ENCODE measurements around the gene PYGB.

Gene PYGB

DNA sequence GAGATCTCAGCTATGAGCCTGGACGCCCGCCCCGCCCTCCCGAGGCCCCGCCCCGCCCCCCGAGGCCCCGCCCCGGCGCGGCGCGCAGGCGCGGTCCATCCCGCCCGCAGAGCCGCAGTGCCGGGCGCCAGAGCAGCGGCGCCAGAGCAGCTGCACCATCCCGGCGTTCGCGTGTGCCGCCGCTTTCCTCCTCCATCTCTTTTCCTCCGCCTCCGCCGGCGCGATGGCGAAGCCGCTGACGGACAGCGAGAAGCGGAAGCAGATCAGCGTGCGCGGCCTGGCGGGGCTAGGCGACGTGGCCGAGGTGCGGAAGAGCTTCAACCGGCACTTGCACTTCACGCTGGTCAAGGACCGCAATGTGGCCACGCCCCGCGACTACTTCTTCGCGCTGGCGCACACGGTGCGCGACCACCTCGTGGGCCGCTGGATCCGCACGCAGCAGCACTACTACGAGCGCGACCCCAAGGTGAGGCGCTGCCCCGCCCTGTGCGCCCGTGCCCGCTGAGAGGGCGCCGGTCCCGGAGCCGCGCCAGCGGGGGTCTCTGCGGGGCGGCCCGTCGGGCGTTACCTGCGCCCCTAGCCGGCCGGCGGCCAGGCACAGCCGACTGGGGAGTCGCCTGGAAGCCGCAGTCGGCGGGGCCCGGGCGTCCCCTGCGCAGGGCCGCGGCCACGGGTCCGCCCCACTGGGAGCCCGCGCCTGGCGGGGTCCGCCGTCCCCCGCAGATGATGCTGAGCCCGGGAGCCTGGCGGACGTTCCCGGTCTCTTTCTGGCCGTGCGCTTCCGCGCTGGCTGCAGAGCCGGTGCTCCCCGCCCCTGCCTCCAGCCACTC lies at the start of gene PYGB:
Gene PYGB (plus strand): TSS at position 130 of the 830 bp plus-strand sequence. CDS start 94 bp downstream, at position 224.
- peak; percentile 46 to 68 (median 54) for DNase-seq (ENCODE audit: low read depth in 3 of 3)

DNA sequence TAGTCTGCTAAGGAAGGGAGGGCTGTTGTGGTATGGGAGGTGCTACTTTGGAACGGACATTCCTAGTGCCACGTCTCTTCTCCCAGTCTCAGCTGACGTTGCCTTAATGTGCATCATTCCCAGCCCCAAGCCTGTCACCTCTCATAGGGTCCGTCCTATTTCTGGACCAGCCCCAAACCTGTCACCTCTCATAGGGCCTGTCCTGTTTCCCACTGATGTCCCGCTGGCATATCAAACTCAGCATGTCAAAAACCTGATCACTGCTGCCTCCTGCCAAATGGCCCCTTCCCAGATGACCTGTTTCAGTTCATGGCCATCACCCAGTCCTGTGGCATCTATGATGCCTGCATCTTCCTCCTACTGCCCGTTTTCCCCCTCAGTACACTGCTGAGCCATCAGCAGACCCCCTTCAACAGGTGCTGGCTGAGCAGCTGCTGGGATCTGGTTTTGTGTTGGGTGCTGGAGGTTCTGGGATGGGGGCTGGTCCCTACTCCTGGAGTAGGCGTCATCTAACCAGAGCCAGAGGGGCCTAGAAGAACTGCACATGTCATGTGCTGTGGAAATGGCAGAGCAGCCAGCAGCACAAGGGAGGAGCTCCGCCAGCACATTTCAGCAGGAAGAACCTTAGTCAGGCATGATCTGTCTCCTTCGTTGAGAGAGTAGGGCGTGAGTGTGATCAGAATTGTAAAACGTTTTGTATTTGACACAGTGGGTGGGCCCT lies 49.1 kb upstream of the PYGB start:
- no peak for DNase-seq (ENCODE audit: low read depth in 3 of 3)

DNA sequence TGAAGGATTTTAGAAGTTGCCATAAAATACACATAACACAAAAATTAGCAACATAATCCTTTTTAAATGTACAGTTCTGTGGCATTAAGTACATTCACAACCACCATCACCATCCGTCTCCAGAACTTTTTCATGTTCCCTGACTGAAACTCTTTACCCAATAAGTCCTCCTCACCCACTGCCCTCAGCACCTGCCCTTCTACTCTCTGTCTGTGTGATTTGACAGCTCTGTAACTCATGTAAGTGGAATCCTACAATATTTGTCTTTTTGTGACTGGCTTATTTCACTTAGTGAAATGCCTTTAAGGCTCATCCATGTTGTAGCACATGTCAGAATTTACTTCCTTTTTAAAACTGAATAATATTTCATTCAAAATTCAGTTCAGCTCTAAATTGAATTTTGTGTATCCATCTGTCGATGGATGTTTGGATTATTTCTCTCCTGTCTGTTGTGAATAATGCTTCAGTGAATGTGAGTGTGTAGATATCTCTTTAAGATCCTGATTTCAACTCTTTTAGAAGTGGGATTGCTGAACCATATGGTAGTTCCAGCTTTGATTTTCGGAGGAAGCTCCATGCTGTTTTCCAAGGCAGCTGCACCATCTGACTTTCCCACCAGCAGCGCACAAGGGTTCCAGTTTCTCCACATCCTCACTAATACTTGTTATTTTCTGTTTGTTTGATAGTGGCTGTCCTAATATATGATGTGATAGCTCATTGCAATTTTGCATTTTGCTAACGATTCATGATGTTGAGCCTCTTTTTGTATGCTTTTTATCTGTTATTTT lies 48.2 kb upstream of the PYGB start:
- DNase-seq (ENCODE audit: low read depth in 3 of 3) = no peak

DNA sequence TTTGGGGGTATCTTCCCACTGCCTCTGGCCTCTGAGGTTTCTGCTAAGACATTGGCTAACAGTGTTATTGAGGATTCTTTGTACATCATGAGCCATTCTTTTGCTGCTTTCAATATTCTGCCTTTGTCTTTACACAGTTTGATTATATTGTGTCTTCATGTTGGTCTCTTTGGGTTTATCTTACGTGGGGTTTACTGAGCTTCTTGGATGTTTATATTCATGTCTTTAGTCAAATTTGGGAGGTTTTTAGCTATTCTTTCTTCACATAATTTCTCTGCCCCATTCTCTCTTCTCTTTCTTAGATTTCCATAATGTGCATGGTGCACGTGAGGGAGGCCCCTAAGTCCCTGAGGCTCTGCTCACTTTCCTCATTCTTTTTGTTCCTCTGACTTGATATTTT lies 44.8 kb upstream of the PYGB start:
- no peak for DNase-seq (ENCODE audit: low read depth in 3 of 3)

DNA sequence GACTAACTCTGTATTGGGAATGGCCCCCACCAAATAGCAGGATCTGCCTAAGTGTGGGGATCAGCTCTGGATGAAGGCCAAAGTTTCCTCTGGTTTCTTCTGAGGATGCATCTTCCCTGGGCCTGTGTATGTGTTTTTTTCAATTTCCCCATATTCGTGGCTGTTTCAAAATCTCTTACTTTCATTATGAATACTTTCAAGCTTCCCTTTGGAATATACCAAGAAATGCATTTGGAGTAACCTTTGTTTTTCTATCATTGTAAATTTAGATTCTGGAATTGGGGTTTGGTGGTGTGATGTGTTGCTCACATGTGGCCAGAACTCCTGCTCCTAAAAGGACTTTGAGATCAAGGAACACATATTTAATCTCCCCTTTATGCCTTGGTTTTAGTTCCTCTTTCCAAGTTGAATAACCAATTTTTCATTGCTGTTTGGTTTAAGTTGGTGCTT lies 44.0 kb upstream of the PYGB start:
- no peak for DNase-seq (ENCODE audit: low read depth in 3 of 3)

DNA sequence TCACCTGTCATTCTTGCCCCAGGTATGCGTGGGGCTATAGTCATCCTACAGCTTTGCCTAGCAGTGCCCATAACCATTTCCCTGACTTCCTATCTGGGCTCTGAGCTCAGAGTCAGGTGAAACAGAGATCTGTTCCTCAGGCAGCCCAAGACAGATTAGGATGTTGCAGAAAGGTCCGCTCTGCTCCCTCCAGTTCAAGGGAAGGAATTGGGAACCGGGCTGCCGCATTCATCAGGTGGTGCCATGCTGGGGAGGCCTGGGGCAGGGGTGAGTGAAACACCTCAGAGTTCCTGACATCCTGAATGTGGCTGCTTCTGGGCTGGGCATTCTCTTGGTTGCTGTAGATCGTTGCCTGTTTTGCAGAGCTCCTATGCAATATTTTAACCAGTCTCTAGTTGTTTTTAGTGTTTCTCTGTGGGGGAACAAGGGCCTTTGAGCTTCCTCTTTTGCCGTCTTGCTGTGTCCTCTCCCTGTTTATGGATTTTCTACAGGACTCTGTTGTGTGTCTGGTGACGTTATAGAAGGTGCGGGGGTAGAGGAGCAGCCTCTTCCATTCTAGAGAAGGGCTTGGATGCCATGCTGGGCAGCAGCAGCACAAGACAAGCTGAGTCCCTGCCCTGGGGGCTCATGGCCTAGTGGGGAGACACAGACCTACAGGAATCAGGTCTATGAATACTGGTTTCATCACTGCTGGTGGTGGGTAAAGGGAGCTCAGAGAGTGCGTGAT lies 43.2 kb upstream of the PYGB start:
- no peak for DNase-seq (ENCODE audit: low read depth in 3 of 3)

DNA sequence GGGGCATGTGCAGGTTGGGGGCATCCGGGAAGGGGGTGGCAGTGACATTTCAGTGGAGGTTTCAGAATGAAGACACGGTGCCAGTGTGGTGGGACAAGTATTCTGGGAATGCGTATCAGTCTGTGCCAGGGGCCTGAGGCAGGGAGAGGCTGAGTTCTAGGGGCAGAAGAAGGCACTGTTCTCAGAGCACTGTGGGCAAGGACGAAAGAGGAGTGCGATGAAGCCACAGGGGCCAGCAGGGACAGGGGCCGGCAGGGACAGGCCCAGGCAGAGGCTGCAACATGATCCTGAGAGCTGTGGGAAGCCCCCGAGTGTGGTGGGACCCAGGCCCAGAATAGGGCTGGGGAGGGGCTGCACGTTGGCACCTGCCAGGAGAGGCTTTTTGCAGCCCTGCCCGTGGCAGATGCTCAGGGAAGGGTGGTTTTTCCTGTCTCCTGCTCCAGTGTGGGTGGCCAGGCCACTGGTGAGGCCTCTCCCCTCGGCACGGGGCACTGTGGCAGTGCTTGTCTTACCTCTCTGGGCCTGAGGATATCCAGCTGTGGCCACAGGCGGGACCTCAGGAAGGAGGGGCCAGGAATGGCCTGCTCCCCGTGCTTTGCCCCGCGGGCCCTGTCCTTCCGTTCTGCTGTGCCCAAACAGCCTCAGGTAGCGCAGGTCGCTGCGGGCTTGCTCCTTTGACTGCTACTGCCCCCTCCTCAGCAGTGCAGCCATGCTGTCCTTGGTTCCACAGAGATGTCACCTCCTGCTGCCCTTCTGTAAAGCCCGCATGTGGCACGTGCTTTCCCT lies 42.4 kb upstream of the PYGB start:
- no peak for DNase-seq (ENCODE audit: low read depth in 3 of 3)

DNA sequence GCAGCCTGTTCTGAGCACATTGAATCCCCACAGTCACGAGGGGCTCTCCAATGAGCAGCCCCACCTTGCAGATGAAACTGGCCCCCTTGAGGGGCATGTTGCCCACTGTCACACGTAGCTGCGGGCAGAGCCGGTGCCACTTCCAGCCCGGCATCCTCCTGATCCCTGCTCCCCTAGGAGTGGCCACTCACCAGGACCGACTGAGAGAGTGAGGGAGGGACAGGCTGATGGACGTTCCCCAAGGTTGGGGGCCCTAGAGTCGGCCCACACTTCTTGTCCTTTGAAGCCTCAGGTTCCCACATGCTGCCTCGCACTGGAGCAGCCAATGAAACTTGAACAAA lies 41.9 kb upstream of the PYGB start:
- no peak for DNase-seq (ENCODE audit: low read depth in 3 of 3)

DNA sequence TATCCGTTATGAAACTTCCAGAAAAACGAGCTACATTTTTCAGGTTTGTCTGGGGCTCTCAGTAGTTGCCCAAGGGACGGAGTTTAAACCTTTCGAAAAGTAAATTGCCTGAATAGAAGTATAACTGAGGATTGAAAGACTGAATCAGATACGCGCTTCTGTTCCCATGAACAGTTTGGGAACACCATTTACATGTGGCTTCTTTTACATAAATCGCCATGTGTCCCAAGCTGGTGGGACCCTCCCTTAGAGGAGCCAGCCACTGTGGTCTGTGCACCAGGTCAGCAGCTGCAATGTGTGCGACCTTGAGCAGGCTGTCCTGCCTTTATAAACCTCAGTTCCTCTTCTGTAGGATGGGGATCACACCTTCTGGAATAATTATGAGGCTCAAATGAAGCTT lies 41.3 kb upstream of the PYGB start:
- DNase-seq (ENCODE audit: low read depth in 3 of 3) = no peak

DNA sequence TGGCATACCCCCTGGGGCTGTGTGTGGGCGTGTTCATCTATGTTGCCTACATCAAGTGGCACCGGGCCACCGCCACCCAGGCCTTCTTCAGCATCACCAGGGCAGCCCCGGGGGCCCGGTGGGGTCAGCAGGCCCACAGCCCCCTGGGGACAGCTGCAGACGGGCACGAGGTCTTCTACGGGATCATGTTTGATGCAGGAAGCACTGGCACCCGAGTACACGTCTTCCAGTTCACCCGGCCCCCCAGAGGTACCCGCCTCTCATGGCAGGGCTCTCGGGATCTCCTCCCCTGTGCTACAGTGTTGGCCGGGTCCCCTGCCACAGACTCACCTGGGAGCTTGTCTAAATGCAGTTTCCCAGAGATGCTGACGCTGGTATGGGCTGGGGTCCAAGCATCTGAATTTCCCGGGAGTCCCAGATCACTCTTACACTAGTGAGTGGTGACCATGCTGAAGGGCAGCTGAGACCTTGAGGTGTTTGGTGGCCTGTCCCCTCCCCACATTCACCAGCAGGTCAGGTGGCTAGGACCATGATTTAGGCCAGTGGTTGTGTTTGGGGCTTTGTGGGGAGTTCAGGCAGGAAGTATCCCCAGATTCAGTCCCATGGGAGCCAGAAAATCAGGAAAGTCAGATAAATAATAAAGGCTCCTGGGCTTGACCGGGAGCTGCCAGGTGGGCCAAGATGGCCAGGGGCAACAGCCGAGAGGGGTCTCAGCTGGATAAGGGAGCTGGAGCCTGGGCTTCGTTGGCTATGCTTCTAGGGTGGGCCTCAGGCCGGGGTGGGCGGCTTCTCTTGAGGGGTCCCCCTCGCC lies 40.5 kb upstream of the PYGB start:
- no peak for DNase-seq (ENCODE audit: low read depth in 3 of 3)

DNA sequence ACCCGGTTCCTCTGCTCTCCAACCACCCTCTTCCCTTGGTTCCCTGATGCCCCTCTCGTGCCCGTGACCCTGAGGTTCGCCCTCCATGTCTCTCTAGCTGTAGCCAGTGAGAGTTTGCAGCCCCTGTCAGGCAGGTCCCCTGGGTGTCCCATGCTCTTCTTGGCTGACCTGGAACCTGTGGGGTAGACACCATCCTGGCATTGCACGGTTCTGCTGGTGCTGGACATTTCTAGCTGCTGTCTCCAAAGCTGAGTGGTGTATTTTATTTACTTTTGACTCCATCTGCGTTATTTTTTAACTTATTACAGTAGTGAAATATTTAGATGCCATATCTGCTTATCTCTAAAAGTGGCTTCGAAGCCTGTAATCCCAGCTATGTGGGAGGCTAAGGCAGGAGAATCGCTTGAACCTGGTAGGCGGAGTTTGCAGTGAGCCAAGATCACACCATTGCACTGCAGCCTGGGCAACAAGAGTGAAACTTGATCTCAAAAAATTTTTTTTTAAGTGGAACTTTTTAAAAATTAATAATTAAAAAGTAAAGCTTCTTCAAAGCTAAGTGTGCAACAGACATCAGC lies 39.8 kb upstream of the PYGB start:
- DNase-seq (ENCODE audit: low read depth in 3 of 3) = no peak

DNA sequence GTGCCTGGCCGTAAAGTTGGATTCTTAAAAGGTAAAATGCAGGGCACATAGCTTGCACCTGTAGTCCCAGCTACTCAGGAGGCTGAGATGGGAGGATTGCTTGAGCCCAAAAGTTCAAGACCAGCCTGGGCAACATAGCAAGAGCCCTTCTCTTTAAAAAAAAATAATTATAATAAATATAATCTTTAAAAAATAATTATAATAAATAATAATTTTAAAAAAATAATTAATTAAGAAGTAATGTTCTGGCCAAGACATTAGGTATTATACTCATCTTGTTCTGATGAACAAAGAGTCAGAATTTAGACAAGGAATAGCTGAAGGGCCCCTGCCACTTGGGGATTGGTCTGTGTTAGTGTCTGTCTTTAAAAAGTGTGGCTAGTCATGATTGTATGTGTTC lies 38.5 kb upstream of the PYGB start:
- no peak for DNase-seq (ENCODE audit: low read depth in 3 of 3)

DNA sequence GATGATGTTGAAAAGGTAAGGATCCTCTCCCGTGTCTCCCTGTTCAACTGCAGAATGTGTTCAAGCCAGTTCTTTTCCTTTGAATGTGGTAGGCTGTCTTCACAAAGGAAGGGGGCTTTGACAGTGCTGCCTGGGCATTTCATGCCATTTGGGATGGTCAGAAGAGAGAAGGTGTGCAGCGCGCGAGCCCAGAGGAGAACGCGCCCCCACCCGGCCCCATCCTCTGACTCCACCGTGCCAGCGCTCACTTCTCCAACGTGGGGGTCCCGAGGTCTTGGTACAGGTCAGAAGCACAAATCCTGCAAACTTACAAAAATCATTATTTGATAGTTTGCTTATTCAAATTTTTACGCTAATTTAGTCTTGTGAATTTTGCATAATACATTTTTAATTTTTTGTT lies 38.0 kb upstream of the PYGB start:
- no peak for DNase-seq (ENCODE audit: low read depth in 3 of 3)

DNA sequence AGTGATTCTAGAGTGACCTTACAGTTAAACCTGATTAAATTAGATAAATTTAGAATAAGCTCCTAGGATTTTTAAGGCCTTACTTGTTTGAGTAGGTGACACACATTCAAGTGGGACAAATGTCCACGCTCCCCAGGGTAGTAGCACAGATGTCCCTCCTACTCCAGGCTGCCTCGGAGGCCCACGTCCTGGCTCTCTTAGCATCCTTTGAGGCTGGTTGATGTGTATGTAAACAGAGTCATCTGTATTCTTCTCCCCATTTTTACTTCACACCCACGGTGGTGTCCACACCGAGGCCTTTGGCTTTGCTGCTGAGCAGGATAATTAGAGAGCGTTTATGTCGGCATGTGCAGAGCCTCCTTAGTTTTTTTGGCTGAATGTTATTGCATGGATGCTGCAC lies 36.6 kb upstream of the PYGB start:
- DNase-seq (ENCODE audit: low read depth in 3 of 3) = no peak

DNA sequence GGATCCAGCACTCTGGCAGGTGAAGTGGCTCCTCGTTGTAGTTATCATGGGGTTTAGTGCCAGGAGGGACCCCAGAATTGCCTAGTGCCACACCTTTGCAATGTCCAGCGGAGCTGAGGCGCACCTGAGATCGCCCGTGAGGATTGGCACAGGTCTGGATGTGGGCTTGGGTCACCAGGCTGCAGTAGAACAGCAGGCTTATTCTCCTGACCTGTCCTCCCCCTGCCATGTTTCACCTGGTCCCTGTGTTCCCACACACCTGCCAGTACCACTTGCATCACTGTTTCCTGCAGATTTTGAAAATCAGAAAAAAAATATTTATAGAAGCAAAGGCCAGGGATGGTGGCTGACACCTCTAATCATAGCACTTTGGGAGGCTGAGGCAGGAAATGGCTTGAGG lies 35.6 kb upstream of the PYGB start:
- no peak for DNase-seq (ENCODE audit: low read depth in 3 of 3)

DNA sequence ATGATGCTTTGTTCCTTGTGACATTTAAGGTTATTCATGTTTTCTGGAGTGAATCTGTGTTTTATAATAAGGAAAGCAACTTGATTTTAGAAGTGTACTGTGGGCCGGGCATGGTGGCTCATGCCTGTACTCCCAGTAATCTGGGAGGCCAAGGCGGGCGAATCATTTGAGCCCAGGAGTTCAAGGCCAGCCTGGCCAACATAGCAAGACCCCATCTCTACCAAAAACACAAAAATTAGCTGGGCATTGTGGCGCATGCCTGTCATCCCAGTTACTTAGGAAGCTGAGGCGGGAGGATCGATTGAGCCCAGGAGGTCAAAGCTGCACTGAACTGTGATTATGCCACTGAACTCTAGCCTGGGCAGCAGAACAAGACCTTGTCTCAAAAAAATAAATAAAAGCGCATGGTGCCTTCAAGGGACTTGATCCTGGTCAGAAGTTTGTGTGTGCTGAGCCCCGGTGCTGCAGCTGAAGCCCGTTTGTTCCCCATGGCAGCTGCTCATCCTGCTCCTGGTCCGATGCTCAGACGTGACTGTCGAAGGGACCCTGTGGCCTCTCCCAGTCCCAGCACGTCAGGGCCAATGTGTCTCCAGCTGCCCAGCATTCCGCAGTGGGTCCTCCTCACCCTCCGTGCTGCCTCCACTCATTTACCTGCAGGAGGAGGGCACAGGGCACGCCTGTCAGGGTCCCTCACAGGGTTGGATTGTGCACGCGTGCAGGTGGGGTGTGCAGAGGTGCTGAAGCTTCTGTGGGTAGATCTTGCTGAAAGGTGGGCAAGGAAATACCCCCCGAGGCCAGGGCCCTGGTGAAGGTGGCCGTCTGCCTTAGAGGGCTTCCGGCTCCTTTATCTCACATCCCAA lies 34.1 kb upstream of the PYGB start:
- no peak for DNase-seq (ENCODE audit: low read depth in 3 of 3)

DNA sequence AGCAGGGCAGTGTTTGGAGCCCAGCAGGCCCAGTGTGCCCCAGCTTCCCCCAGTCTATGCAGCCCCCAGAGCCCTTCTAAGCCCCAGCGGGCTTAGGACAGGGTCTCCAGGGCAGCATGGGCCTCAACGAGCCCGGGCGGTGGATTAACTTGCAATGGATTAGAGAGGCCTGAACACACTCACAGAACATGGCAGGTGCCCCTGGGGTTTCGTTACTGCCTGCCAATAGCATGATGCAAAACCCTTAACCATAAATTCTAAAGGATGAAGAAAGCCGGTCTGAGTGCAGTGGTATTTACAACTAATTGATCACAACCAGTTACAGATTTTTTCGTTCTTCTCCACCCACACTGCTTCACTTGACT lies 33.5 kb upstream of the PYGB start:
- DNase-seq (ENCODE audit: low read depth in 3 of 3) = no peak

DNA sequence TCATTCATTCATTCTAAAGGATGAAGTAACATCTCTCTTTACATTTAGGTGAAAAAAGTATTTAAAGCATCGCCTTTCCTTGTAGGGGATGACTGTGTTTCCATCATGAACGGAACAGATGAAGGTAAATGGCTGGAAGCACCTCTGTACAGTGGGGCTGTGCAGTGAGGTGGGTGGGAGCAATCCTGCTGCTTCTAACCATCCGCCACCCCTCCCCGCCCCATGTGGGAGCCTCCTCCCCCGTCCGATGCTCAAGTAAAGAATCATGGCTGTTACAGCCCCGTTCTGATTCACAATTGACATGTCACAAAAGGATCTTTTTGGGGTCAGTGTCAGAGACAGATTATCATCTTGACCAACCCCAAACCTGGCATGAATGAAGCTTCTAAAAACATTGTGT lies 33.1 kb upstream of the PYGB start:
- no peak for DNase-seq (ENCODE audit: low read depth in 3 of 3)

DNA sequence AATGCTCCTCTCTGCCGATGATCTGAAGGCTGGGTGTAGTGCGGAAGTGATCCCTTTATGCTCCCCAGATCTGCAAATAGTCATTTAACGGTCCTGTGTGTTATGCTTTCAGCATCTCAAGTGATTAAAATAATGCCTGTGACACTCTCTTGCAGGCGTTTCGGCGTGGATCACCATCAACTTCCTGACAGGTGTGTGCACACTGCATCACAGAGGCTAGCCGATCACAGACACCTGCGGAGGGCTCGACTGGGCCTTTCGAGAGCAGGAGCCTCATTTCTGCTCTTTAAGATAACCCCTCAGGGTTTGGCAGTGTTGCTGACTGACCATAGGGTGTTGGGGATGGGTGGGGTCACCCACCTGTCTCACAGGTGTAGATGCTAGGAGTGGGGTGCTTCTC lies 32.4 kb upstream of the PYGB start:
- DNase-seq (ENCODE audit: low read depth in 3 of 3) = no peak
